Measurements from ENCODE around the gene SARS1.
"Not testable (repeated sequence)": the region's sequence is repeated elsewhere in the genome, so short reads cannot be mapped to it uniquely, and the experiment has no call there.

Gene SARS1

GRCh38 chr1:109206339-109206738 is 7.4 kb upstream of the SARS1 start:
- Histone ChIP-seq H3K27me3 (ENCODE audit: control insufficient read depth in 2 of 2, insufficient read depth in 2 of 2, low read length in 2 of 2) (no peaks in the 10 kb centered on the region), H3K36me3 (ENCODE audit: control insufficient read depth in 2 of 2, insufficient read depth in 2 of 2, low read length in 2 of 2) (peaks cover 0 to 2% of the 10 kb centered on the region in 2 donors), H3K4me1 (ENCODE audit: control insufficient read depth in 2 of 2, insufficient read depth in 2 of 2, low read length in 2 of 2) (peaks cover 4 to 14% of the 10 kb centered on the region in 2 donors), H3K4me3 (ENCODE audit: low read length in 2 of 2) (no peak overlapping the region), H3K9ac (ENCODE audit: low read depth in 1 of 2, low read length in 2 of 2) (no peak overlapping the region), H3K27ac (ENCODE audit: low read depth in 2 of 2, low read length in 2 of 2) (no peak overlapping the region), H3K9me3 (ENCODE audit: control insufficient read depth in 2 of 2, low read length in 2 of 2) (no peaks in the 10 kb centered on the region)

- Histone ChIP-seq H3K4me3 (ENCODE audit: low read length in 2 of 2) (no peak overlapping the region), H3K27ac (ENCODE audit: low read depth in 2 of 2, low read length in 2 of 2) (no peak overlapping the region), H3K9ac (ENCODE audit: low read depth in 1 of 2, low read length in 2 of 2) (no peak overlapping the region), H3K36me3 (ENCODE audit: control insufficient read depth in 2 of 2, insufficient read depth in 2 of 2, low read length in 2 of 2) (peaks cover 0 to 2% of the 10 kb centered on the region in 2 donors), H3K4me1 (ENCODE audit: control insufficient read depth in 2 of 2, insufficient read depth in 2 of 2, low read length in 2 of 2) (peaks cover 4 to 14% of the 10 kb centered on the region in 2 donors), H3K27me3 (ENCODE audit: control insufficient read depth in 2 of 2, insufficient read depth in 2 of 2, low read length in 2 of 2) (no peaks in the 10 kb centered on the region), H3K9me3 (ENCODE audit: control insufficient read depth in 2 of 2, low read length in 2 of 2) (no peaks in the 10 kb centered on the region)
Observed at GRCh38 chr1:109207467-109208103, 6.1 kb upstream of the SARS1 start.

DNA sequence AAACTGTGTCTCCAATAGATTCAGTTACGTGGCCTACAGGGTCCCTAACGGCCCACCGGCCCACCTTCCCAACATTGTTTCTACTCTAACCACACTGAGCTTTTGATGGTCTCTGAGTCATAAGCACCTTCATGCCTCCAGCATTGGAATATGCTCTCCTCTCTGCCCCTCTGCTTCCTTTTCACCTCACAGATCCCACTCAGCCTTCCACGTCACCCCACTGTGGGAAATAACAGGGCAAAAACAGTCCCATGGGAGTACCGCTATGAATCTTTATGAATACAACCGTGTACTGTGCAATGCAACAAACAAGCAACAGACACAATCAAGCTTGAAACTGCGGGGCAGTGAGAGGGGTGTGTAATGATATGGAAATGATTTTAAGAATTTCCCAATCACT is 5.3 kb upstream of the SARS1 start:
- Histone ChIP-seq H3K36me3 (ENCODE audit: control insufficient read depth in 2 of 2, insufficient read depth in 2 of 2, low read length in 2 of 2) (peaks cover 0 to 2% of the 10 kb centered on the region in 2 donors), H3K4me1 (ENCODE audit: control insufficient read depth in 2 of 2, insufficient read depth in 2 of 2, low read length in 2 of 2) (peaks cover 4 to 14% of the 10 kb centered on the region in 2 donors), H3K9ac (ENCODE audit: low read depth in 1 of 2, low read length in 2 of 2) (no peak overlapping the region), H3K27me3 (ENCODE audit: control insufficient read depth in 2 of 2, insufficient read depth in 2 of 2, low read length in 2 of 2) (no peaks in the 10 kb centered on the region), H3K4me3 (ENCODE audit: low read length in 2 of 2) (no peak overlapping the region), H3K27ac (ENCODE audit: low read depth in 2 of 2, low read length in 2 of 2) (no peak overlapping the region), H3K9me3 (ENCODE audit: control insufficient read depth in 2 of 2, low read length in 2 of 2) (no peaks in the 10 kb centered on the region)

GRCh38 chr1:109208836-109209463 is 4.8 kb upstream of the SARS1 start:
- Histone ChIP-seq H3K9ac (ENCODE audit: low read depth in 1 of 2, low read length in 2 of 2) (peak overlapping the region in 1 of 2 donors; percentile 40), H3K4me1 (ENCODE audit: control insufficient read depth in 2 of 2, insufficient read depth in 2 of 2, low read length in 2 of 2) (peaks cover 4 to 14% of the 10 kb centered on the region in 2 donors), H3K4me3 (ENCODE audit: low read length in 2 of 2) (peak overlapping the region; percentile 32 to 51), H3K9me3 (ENCODE audit: control insufficient read depth in 2 of 2, low read length in 2 of 2) (no peaks in the 10 kb centered on the region), H3K27ac (ENCODE audit: low read depth in 2 of 2, low read length in 2 of 2) (no peak overlapping the region), H3K27me3 (ENCODE audit: control insufficient read depth in 2 of 2, insufficient read depth in 2 of 2, low read length in 2 of 2) (no peaks in the 10 kb centered on the region), H3K36me3 (ENCODE audit: control insufficient read depth in 2 of 2, insufficient read depth in 2 of 2, low read length in 2 of 2) (peaks cover 0 to 2% of the 10 kb centered on the region in 2 donors)

DNA sequence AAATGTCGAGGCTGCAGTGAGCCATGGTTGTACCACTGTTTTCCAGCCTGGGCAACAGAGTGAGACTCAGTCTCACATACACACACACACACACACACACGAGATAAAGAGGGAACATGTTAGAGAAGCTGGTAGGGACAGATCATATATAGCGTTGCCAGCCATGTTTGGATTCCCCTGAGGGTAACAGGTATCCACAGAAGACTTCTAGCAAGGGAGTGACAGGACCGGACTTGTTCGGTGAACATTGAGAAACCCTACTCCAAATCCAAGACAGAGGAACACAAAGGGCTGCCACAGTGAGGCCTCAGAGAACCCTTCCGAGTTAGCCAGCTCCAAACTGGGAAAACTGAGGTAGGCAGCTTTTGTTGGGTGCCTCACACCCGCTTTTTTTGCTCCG is 3.7 kb upstream of the SARS1 start:
- H3K27me3 ChIP-seq (ENCODE audit: control insufficient read depth in 2 of 2, insufficient read depth in 2 of 2, low read length in 2 of 2), result no peaks in the 10 kb centered on the region
- no peak overlapping the region for H3K4me3 ChIP-seq (ENCODE audit: low read length in 2 of 2)
- no peak overlapping the region for H3K9ac ChIP-seq (ENCODE audit: low read depth in 1 of 2, low read length in 2 of 2)
- no peaks in the 10 kb centered on the region for H3K36me3 ChIP-seq (ENCODE audit: control insufficient read depth in 2 of 2, insufficient read depth in 2 of 2, low read length in 2 of 2)
- H3K9me3 ChIP-seq (ENCODE audit: control insufficient read depth in 2 of 2, low read length in 2 of 2), result no peaks in the 10 kb centered on the region
- H3K27ac ChIP-seq (ENCODE audit: low read depth in 2 of 2, low read length in 2 of 2), result no peak overlapping the region
- peaks cover 10 to 17% of the 10 kb centered on the region in 2 donors for H3K4me1 ChIP-seq (ENCODE audit: control insufficient read depth in 2 of 2, insufficient read depth in 2 of 2, low read length in 2 of 2)

DNA sequence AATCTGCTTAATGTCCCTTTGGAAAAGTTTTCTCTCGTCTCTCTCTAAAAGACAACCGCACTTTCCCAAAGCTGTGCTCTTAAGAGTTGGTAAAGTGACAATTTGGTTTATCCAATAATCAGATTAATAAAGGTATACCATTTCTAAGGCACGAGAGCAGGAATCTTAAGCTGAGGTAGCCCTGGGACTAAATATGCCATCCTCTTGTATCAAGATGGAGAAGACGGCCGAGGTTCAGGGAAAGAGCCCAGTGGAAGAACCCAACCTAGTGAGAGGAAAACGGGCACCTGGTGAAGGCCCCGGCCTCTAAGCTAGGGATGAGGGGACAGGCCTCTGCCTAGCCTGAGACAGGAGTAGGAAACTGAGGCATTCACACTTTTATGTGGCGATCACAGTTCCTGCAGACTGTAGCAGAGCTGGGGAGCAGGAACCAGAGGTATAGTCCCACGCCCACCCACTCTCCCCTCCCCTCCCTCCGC is 334 bp upstream of the SARS1 start:
- Histone ChIP-seq H3K9ac (ENCODE audit: low read depth in 1 of 2, low read length in 2 of 2) (peak overlapping the region; percentile 63 to 93), H3K4me3 (ENCODE audit: low read length in 2 of 2) (peak overlapping the region; percentile 99 to 100), H3K27ac (ENCODE audit: low read depth in 2 of 2, low read length in 2 of 2) (peak overlapping the region; percentile 89 to 95), H3K4me1 (ENCODE audit: control insufficient read depth in 2 of 2, insufficient read depth in 2 of 2, low read length in 2 of 2) (peaks cover 19 to 33% of the 10 kb centered on the region in 2 donors), H3K9me3 (ENCODE audit: control insufficient read depth in 2 of 2, low read length in 2 of 2) (no peaks in the 10 kb centered on the region), H3K36me3 (ENCODE audit: control insufficient read depth in 2 of 2, insufficient read depth in 2 of 2, low read length in 2 of 2) (no peaks in the 10 kb centered on the region), H3K27me3 (ENCODE audit: control insufficient read depth in 2 of 2, insufficient read depth in 2 of 2, low read length in 2 of 2) (no peaks in the 10 kb centered on the region)

DNA sequence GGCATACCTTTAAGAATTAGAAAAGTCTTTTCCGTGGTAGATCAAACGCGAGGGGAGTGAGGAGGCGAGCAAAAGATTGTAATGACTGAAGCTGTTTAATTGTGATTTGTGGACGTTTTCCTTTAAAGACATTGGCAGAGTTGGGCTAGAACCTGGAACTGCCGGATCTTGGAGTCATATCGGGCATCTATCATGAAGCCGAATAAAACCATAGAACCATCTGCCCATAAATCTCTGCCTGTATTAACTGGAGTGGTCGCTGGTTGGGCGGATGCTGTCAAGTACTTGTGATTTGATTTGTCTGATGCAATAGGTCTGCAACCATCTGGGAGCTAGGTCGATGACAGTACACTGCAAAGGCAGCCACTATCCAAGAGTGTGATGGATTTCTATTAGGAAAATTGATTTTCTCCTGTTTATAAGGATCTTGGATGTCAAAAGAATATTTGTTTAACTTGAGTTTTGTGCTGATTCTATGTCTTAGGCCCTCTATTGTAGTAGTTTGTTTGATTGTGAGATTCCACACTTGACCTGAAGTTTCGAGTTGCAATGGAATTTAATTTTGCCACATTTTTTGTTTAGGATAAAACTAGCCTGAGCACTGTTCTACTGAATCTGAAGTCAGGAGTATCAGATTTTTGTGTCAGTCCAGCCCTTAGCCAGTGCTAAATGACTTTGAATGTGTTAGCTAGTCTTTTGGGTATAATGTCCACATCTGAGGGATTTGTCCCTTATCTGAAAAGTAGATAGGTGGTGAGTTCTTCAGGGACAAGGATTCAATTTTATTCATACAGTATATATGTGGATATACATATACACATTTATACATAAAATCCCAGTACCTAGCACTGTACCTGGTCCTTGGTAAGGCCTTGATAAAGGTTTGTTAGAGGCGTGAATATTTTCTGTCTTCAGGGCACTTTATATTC is 1.2 kb downstream of the SARS1 start:
- Histone ChIP-seq H3K9me3 (ENCODE audit: control insufficient read depth in 2 of 2, low read length in 2 of 2) (no peaks in the 10 kb centered on the region), H3K4me3 (ENCODE audit: low read length in 2 of 2) (peak overlapping the region; percentile 99 to 100), H3K27me3 (ENCODE audit: control insufficient read depth in 2 of 2, insufficient read depth in 2 of 2, low read length in 2 of 2) (no peaks in the 10 kb centered on the region), H3K36me3 (ENCODE audit: control insufficient read depth in 2 of 2, insufficient read depth in 2 of 2, low read length in 2 of 2) (no peaks in the 10 kb centered on the region), H3K4me1 (ENCODE audit: control insufficient read depth in 2 of 2, insufficient read depth in 2 of 2, low read length in 2 of 2) (peaks cover 17 to 23% of the 10 kb centered on the region in 2 donors), H3K27ac (ENCODE audit: low read depth in 2 of 2, low read length in 2 of 2) (peak overlapping the region; percentile 89 to 95), H3K9ac (ENCODE audit: low read depth in 1 of 2, low read length in 2 of 2) (peak overlapping the region; percentile 86 to 93)

DNA sequence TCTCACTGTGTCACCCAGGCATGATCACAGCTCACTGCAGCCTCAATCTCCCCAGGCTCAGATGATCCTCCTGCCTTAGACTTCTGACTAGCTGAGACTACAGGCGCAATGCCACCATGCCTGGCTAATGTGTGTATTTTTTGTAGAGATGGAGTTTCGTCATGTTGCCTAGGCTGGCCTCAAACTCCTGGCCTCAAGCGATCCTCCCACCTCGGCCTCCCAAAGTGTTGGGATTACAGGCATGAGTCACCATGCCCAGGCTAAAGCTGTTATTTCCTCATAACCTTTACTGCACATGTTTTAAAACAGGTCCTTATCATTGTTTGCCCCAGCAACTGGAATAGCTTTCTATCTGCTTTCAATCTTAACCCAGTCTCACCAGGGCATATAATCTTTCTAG is 2.9 kb downstream of the SARS1 start:
- peaks cover 17 to 23% of the 10 kb centered on the region in 2 donors for H3K4me1 ChIP-seq (ENCODE audit: control insufficient read depth in 2 of 2, insufficient read depth in 2 of 2, low read length in 2 of 2)
- peak overlapping the region; percentile 24 to 53 for H3K27ac ChIP-seq (ENCODE audit: low read depth in 2 of 2, low read length in 2 of 2)
- H3K27me3 ChIP-seq (ENCODE audit: control insufficient read depth in 2 of 2, insufficient read depth in 2 of 2, low read length in 2 of 2), result no peaks in the 10 kb centered on the region
- no peaks in the 10 kb centered on the region for H3K36me3 ChIP-seq (ENCODE audit: control insufficient read depth in 2 of 2, insufficient read depth in 2 of 2, low read length in 2 of 2)
- H3K9me3 ChIP-seq (ENCODE audit: control insufficient read depth in 2 of 2, low read length in 2 of 2), result no peaks in the 10 kb centered on the region
- no peak overlapping the region for H3K9ac ChIP-seq (ENCODE audit: low read depth in 1 of 2, low read length in 2 of 2)
- H3K4me3 ChIP-seq (ENCODE audit: low read length in 2 of 2), result no peak overlapping the region

GRCh38 chr1:109218516-109218915 is 4.8 kb downstream of the SARS1 start:
- Histone ChIP-seq H3K27me3 (ENCODE audit: control insufficient read depth in 2 of 2, insufficient read depth in 2 of 2, low read length in 2 of 2) (no peaks in the 10 kb centered on the region), H3K4me1 (ENCODE audit: control insufficient read depth in 2 of 2, insufficient read depth in 2 of 2, low read length in 2 of 2) (peaks cover 17 to 23% of the 10 kb centered on the region in 2 donors), H3K36me3 (ENCODE audit: control insufficient read depth in 2 of 2, insufficient read depth in 2 of 2, low read length in 2 of 2) (no peaks in the 10 kb centered on the region), H3K9me3 (ENCODE audit: control insufficient read depth in 2 of 2, low read length in 2 of 2) (no peaks in the 10 kb centered on the region), H3K27ac (ENCODE audit: low read depth in 2 of 2, low read length in 2 of 2) (peak overlapping the region; percentile 49 to 76), H3K4me3 (ENCODE audit: low read length in 2 of 2) (peak overlapping the region in 1 of 2 donors; percentile 15), H3K9ac (ENCODE audit: low read depth in 1 of 2, low read length in 2 of 2) (no peak overlapping the region)

GRCh38 chr1:109221201-109221600 is 7.5 kb downstream of the SARS1 start:
- Histone ChIP-seq H3K4me1 (ENCODE audit: control insufficient read depth in 2 of 2, insufficient read depth in 2 of 2, low read length in 2 of 2) (peaks cover 8 to 14% of the 10 kb centered on the region in 2 donors), H3K36me3 (ENCODE audit: control insufficient read depth in 2 of 2, insufficient read depth in 2 of 2, low read length in 2 of 2) (peaks cover 0 to 11% of the 10 kb centered on the region in 2 donors)
- H3K9ac ChIP-seq (ENCODE audit: low read depth in 1 of 2, low read length in 2 of 2); H3K27ac ChIP-seq (ENCODE audit: low read depth in 2 of 2, low read length in 2 of 2); H3K27me3 ChIP-seq (ENCODE audit: control insufficient read depth in 2 of 2, insufficient read depth in 2 of 2, low read length in 2 of 2); H3K4me3 ChIP-seq (ENCODE audit: low read length in 2 of 2); H3K9me3 ChIP-seq (ENCODE audit: control insufficient read depth in 2 of 2, low read length in 2 of 2): not testable (repeated sequence)

Measured in mucosa of rectum (tissue), 2 donors.